Uterus (tissue), 4 donors: ENCODE measurements around the gene CCN5. TPM values are rescaled to one million over a fixed set of nuclear protein-coding genes. Genes with fewer than 3 reads are reported as not detected.
A peak's percentile ranks its signal among the peaks of the same experiment; 100 is the strongest.

Experiments used
- DNase-seq, 2 donors: peaks; one replicate each; pipeline ENCODE4 v3.0.0-alpha.2; 2019 to 2020
- H3K27ac ChIP-seq, 2 donors: fragments of 200-600 bp; sonication (generic); 1 replicate in 1 of 2; 2 replicates in 1 of 2; pipeline ENCODE4 v1.5.1; 2016 to 2018
- H3K27me3 ChIP-seq, 2 donors: fragments of 200-600 bp; sonication (generic); one replicate each; pipeline ENCODE4 v1.5.1; 2018 to 2019; ENCODE audit warnings: control low read depth in 1 of 2
- H3K36me3 ChIP-seq, 2 donors: fragments of 200-600 bp; sonication (generic); one replicate each; pipeline ENCODE4 v1.5.1; 2019; ENCODE audit warnings: control low read depth in 1 of 2
- H3K4me1 ChIP-seq, 2 donors: fragments of 200-600 bp; sonication (generic); one replicate each; pipeline ENCODE4 v1.5.1; 2018 to 2019; ENCODE audit warnings: control low read depth in 1 of 2
- H3K4me3 ChIP-seq, 2 donors: fragments of 200-600 bp; sonication (generic); 1 replicate in 1 of 2; 2 replicates in 1 of 2; pipeline ENCODE4 v1.5.1; 2018 to 2019; ENCODE audit warnings: mild to moderate bottlenecking in 1 of 2
- H3K9me3 ChIP-seq, 2 donors: fragments of 200-600 bp; sonication (generic); one replicate each; pipeline ENCODE4 v1.5.1; 2019; ENCODE audit warnings: control low read depth in 1 of 2
- POLR2A ChIP-seq, 2 donors: fragments of 450-650 bp; IDR thresholded peaks; one replicate each; pipeline ENCODE4 v1.6.1; 2016; ENCODE audit warnings: antibody characterized with exemption in 2 of 2, mild to moderate bottlenecking in 1 of 2, moderate library complexity in 1 of 2
- intact Hi-C: fragments of 100-400 bp; cut with DNase I; formaldehyde crosslinking; loops from one replicate; pipeline ENCODE4 v1.15.1; 2023; ENCODE audit warnings: low total_unique reads
- total RNA-seq, 4 donors: library from RNA; depleted of rRNA in 3 of 4; stranded (reverse); fragments of >200 nt in 3 of 4; gene quantifications; one replicate each; pipeline versions ENCODE4 v1.1.0 to v1.2.4, GENCODE V29; 2014 to 2023
- TF ChIP-seq, protein P1 (sequence below), 4 experiments: fragments of 200-600 bp in 2 of 4; fragments of 450-650 bp in 2 of 4; sonication (generic) in 2 of 4; IDR thresholded peaks; one replicate each; pipeline ENCODE4 v1.5.1; 2016 to 2019; ENCODE audit warnings: antibody characterized with exemption in 4 of 4, mild to moderate bottlenecking in 2 of 4, moderate library complexity in 1 of 4
- donor health status: DM: yes; HTN: yes; CAD: no.

The CCN5 gene
- total RNA-seq, 4 donors from 2014 or later, result 19.4 to 47.9 (median 29.7) TPM; not detected in 1

DNA sequence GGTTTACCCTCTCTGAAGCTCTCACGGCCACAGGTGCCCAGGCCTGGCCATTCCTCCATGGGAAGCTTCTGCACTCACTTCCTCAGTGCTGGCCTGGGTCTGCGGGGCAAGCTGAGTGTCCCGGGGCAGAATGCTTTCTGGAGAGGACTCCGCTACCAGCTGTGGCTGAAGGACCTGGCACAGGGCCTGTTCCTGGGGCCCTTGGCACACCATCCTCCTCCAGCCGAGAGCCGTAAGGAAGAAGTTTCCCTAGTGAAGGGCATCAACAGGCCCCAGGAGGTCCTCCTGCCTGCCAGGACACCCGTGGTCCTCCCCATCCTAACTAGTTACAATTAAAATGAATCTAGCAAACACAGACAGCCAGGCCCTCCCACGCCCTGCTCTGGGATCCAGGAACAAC, 16.5 kb downstream of the CCN5 start:
- intact Hi-C loops, result loop anchor here (5.0 kb wide), 1 partner anchor 44 kb away; no protein-coding TSS in a partner anchor
- Histone ChIP-seq H3K4me3 (no peak overlapping the region), H3K27ac (no peak overlapping the region), H3K9me3 (no peaks in the 10 kb centered on the region), H3K4me1 (no peaks in the 10 kb centered on the region), H3K27me3 (no peaks in the 10 kb centered on the region), H3K36me3 (no peaks in the 10 kb centered on the region)
- TF ChIP-seq POLR2A (IDR thresholded peaks at IDR 0.05), result no peak
- TF ChIP-seq, protein P1, sequence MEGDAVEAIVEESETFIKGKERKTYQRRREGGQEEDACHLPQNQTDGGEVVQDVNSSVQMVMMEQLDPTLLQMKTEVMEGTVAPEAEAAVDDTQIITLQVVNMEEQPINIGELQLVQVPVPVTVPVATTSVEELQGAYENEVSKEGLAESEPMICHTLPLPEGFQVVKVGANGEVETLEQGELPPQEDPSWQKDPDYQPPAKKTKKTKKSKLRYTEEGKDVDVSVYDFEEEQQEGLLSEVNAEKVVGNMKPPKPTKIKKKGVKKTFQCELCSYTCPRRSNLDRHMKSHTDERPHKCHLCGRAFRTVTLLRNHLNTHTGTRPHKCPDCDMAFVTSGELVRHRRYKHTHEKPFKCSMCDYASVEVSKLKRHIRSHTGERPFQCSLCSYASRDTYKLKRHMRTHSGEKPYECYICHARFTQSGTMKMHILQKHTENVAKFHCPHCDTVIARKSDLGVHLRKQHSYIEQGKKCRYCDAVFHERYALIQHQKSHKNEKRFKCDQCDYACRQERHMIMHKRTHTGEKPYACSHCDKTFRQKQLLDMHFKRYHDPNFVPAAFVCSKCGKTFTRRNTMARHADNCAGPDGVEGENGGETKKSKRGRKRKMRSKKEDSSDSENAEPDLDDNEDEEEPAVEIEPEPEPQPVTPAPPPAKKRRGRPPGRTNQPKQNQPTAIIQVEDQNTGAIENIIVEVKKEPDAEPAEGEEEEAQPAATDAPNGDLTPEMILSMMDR (IDR thresholded peaks at IDR 0.05), result no peak
- no peak for DNase-seq

DNA sequence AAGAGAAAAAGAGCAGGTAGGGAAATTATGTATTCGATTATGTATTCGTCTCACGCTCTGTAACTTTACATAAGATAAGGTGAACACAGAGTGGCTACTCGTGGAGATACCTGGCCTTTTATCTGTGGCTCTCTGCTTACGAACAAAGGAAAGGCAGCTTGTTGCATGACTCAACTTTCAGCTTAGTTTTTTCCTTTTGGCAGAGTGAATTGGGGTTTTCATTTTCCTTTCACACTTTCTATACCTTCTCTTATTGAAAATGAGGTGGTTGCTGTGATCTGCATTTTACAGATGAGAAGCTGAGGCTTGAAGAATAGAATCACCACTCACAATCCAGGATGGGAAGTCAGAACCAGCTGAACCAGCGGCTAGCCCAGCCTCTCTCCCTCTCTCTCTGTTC, 17.2 kb downstream of the CCN5 start:
- no peak overlapping the region for H3K27ac ChIP-seq
- DNase-seq, result no peak
- no peaks in the 10 kb centered on the region for H3K4me1 ChIP-seq

DNA sequence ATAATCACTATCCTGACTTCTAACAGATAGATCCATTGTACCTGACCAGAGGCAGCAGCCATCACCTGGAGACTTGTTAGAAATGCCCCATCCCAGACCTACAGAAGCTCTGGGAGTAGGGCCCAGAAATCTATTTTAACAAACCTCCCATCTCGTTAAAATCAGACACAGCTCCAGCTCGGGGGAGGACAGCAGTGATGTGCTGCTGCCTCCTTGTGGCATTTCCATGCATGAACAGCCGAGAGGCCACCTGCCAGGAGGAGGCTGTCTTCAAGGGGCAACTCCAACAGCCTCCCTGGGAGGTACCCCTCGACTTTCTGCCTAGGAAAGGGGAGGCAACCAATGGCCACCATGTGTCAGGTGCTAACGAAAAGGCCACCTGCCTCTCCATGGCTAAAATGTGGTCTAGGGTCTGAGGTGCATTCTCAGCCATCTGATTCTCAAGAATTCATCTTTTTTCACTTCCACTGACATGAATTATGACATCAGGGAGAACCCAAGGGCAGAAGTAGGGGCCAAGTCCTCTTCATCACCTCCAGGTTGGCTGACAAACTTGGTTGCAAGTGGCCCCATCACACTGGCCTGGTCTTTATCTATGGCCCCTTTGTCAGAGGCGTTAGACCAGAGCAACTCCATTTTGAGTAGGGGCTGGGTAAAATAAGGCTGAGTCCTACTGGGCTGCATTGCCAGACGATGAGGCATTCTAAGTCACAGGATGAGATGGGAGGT, 18.3 kb downstream of the CCN5 start:
- Histone ChIP-seq H3K27ac (no peak overlapping the region), H3K9me3 (no peaks in the 10 kb centered on the region), H3K4me3 (no peak overlapping the region), H3K4me1 (no peaks in the 10 kb centered on the region), H3K36me3 (no peaks in the 10 kb centered on the region), H3K27me3 (no peaks in the 10 kb centered on the region)
- TF ChIP-seq POLR2A (IDR thresholded peaks at IDR 0.05), result no peak
- TF ChIP-seq, protein P1 (IDR thresholded peaks at IDR 0.05), result peak; percentile 85 to 96 (median 94)
- intact Hi-C loops, result loop anchor here (5.0 kb wide), 1 partner anchor 46 kb away; no protein-coding TSS in a partner anchor
- DNase-seq, result peak; percentile 64 to 74

More for the DNA sequence above, 17.2 kb downstream of the CCN5 start:
- no peaks in the 10 kb centered on the region for H3K27me3 ChIP-seq
- no peaks in the 10 kb centered on the region for H3K36me3 ChIP-seq
- intact Hi-C loops, result loop anchor here (5.0 kb wide), 1 partner anchor 45 kb away; no protein-coding TSS in a partner anchor
- TF ChIP-seq, protein P1 (IDR thresholded peaks at IDR 0.05), result no peak
- no peak for TF ChIP-seq POLR2A (IDR thresholded peaks at IDR 0.05)
- no peak overlapping the region for H3K4me3 ChIP-seq
- H3K9me3 ChIP-seq, result no peaks in the 10 kb centered on the region

DNA sequence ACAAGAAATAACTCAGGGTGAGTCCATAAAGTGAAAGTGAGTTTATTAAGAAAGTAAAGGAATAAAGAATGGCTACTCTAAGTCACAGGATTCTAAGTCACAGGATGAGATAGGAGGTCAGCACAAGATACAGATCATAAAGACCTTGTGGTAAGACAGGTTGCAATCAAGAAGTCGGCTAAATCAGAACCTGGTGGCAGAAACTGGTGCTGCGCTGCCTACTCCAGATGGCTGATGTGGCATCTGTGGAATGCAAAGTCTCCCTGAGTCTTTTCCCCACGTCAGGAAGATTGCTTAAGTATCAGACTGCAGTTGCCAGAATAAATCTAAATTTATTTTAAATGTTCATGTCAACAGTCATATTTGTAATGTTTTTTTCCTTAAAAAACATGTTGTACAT, 19.8 kb downstream of the CCN5 start:
- intact Hi-C loops, result loop anchor here (5.0 kb wide), 1 partner anchor 48 kb away; no protein-coding TSS in a partner anchor
- Histone ChIP-seq H3K27ac (no peak overlapping the region), H3K4me1 (no peaks in the 10 kb centered on the region), H3K4me3 (no peak overlapping the region), H3K27me3 (no peaks in the 10 kb centered on the region), H3K9me3 (no peaks in the 10 kb centered on the region), H3K36me3 (no peaks in the 10 kb centered on the region)
- TF ChIP-seq POLR2A (IDR thresholded peaks at IDR 0.05), result no peak
- TF ChIP-seq, protein P1 (IDR thresholded peaks at IDR 0.05), result peak in 1 of 4 experiments; percentile 6
- no peak for DNase-seq

DNA sequence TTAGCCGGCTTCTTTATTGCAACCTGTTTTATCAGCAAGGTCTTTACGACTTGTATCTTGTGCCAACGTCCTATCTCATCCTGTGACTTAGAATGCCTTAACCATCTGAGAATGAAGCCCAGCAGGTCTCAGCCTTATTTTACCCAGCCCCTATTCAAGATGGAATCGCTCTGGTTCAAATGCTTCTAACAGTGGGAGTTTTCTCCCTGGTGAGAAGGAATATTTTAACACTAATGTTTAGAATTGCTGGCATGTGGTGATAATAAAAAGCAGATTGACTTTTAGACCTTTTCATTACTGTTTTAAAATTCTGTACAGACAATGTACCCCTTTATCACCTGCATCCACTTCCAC, 20.6 kb downstream of the CCN5 start:
- no peaks in the 10 kb centered on the region for H3K9me3 ChIP-seq
- TF ChIP-seq POLR2A (IDR thresholded peaks at IDR 0.05), result no peak
- TF ChIP-seq, protein P1 (IDR thresholded peaks at IDR 0.05), result no peak
- intact Hi-C loops, result no loop called here
- no peaks in the 10 kb centered on the region for H3K4me1 ChIP-seq
- no peaks in the 10 kb centered on the region for H3K27me3 ChIP-seq
- H3K27ac ChIP-seq, result no peak overlapping the region
- no peaks in the 10 kb centered on the region for H3K36me3 ChIP-seq
- no peak overlapping the region for H3K4me3 ChIP-seq
- no peak for DNase-seq
